Fibroblast of lung (primary cell): Measurements from ENCODE around the gene ALOX12. TPM values are rescaled to one million over a fixed set of nuclear protein-coding genes. Genes with fewer than 3 reads are reported as not detected.
A peak's percentile ranks its signal among the peaks of the same experiment; 100 is the strongest.

Experiments used
- DNase-seq, 2 donors: peaks; one replicate each; pipeline versions ENCODE4 v3.0.0 to v3.0.0-alpha.2; 2010; ENCODE audit warnings: low read depth in 2 of 2
- H2AFZ ChIP-seq: 2 replicates; pipeline ENCODE4 v1.5.1; 2012; ENCODE audit warnings: low read length, control low read depth, inconsistent platforms
- H3K27ac ChIP-seq: 2 replicates; pipeline ENCODE4 v1.5.1; 2011; ENCODE audit warnings: low read length, control low read depth; ENCODE audit not compliant: insufficient read depth
- H3K27me3 ChIP-seq: 2 replicates; pipeline ENCODE4 v1.5.1; 2011; ENCODE audit warnings: mild to moderate bottlenecking, low read length; ENCODE audit not compliant: control insufficient read depth, insufficient read depth
- H3K36me3 ChIP-seq: 2 replicates; pipeline ENCODE4 v1.5.1; 2011; ENCODE audit warnings: low read length; ENCODE audit not compliant: control insufficient read depth, insufficient read depth
- H3K4me1 ChIP-seq: 2 replicates; pipeline ENCODE4 v1.5.1; 2011; ENCODE audit warnings: low read length; ENCODE audit not compliant: control insufficient read depth, insufficient read depth; ENCODE audit errors: extremely low read depth
- H3K4me2 ChIP-seq: 2 replicates; pipeline ENCODE4 v1.5.1; 2011; ENCODE audit warnings: low read length, control low read depth; ENCODE audit not compliant: insufficient read depth; ENCODE audit errors: extremely low read depth
- H3K4me3 ChIP-seq, 4 experiments: fragments of 200-600 bp in 1 of 4; sonication (generic) in 1 of 4; replicated peaks in 1 of 4; 2 replicates each; pipeline ENCODE4 v1.5.1; 2011 to 2016; ENCODE audit warnings: low read length in 4 of 4, low read depth in 3 of 4, mild to moderate bottlenecking in 3 of 4, control low read depth in 2 of 4, inconsistent platforms in 1 of 4, mixed read lengths in 1 of 4; ENCODE audit not compliant: insufficient read depth in 1 of 4; ENCODE audit errors: control extremely low read depth in 1 of 4
- H3K79me2 ChIP-seq: 2 replicates; pipeline ENCODE4 v1.5.1; 2012; ENCODE audit warnings: mild to moderate bottlenecking, low read length, inconsistent platforms; ENCODE audit not compliant: control insufficient read depth, insufficient read depth
- H3K9ac ChIP-seq: 2 replicates; pipeline ENCODE4 v1.5.1; 2011; ENCODE audit warnings: mild to moderate bottlenecking, low read length, control low read depth; ENCODE audit not compliant: insufficient read depth
- H3K9me3 ChIP-seq: 2 replicates; pipeline ENCODE4 v1.5.1; 2012; ENCODE audit warnings: low read depth, low read length; ENCODE audit not compliant: control insufficient read depth, insufficient read depth
- H4K20me1 ChIP-seq: 2 replicates; pipeline ENCODE4 v1.5.1; 2011; ENCODE audit warnings: low read length; ENCODE audit not compliant: control insufficient read depth, insufficient read depth; ENCODE audit errors: extremely low read depth
- EZH2 ChIP-seq: IDR thresholded peaks from 2 replicates; pipeline ENCODE4 v1.5.1; 2012; ENCODE audit warnings: low read length, control low read depth, mild to moderate bottlenecking; ENCODE audit errors: missing control alignments
- polyA minus RNA-seq: library from RNA; depleted of rRNA, polyadenylated mRNA; stranded (reverse); fragments of >200 nt; gene quantifications from 2 replicates; pipeline ENCODE4 v1.2.3, GENCODE V29; 2011; ENCODE audit warnings: low replicate concordance
- polyA plus RNA-seq, 2 donors: library from polyadenylated mRNA; depleted of rRNA in 1 of 2; stranded (reverse) in 1 of 2; unstranded in 1 of 2; fragments of >200 nt; gene quantifications; 2 replicates each; pipeline ENCODE4 v1.2.1, GENCODE V29; 2011 to 2012; ENCODE audit warnings: missing spikeins in 1 of 2
- total RNA-seq: library from RNA; depleted of rRNA; stranded (reverse); fragments of >200 nt; gene quantifications from 2 replicates; pipeline ENCODE4 v1.2.1, GENCODE V29; 2014
- TF ChIP-seq, protein P1 (sequence below), 2 donors: IDR thresholded peaks in 1 of 2; conservative IDR thresholded peaks in 1 of 2; 1 replicate in 1 of 2; 2 replicates in 1 of 2; pipeline ENCODE4 v1.5.1; 2011 to 2012; ENCODE audit warnings: low read length in 2 of 2, control low read depth in 1 of 2, inconsistent platforms in 1 of 2, low read depth in 1 of 2, mild to moderate bottlenecking in 1 of 2

The ALOX12 gene, protein sequence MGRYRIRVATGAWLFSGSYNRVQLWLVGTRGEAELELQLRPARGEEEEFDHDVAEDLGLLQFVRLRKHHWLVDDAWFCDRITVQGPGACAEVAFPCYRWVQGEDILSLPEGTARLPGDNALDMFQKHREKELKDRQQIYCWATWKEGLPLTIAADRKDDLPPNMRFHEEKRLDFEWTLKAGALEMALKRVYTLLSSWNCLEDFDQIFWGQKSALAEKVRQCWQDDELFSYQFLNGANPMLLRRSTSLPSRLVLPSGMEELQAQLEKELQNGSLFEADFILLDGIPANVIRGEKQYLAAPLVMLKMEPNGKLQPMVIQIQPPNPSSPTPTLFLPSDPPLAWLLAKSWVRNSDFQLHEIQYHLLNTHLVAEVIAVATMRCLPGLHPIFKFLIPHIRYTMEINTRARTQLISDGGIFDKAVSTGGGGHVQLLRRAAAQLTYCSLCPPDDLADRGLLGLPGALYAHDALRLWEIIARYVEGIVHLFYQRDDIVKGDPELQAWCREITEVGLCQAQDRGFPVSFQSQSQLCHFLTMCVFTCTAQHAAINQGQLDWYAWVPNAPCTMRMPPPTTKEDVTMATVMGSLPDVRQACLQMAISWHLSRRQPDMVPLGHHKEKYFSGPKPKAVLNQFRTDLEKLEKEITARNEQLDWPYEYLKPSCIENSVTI
- 0.17 and 0.26 TPM in 2 replicates for total RNA-seq
- 0.02 and 0.06 TPM in 2 replicates for polyA plus RNA-seq
- polyA plus RNA-seq (2012), result 0.13 and 0.23 TPM in 2 replicates
- polyA minus RNA-seq, result not detected in 2 replicates

DNA sequence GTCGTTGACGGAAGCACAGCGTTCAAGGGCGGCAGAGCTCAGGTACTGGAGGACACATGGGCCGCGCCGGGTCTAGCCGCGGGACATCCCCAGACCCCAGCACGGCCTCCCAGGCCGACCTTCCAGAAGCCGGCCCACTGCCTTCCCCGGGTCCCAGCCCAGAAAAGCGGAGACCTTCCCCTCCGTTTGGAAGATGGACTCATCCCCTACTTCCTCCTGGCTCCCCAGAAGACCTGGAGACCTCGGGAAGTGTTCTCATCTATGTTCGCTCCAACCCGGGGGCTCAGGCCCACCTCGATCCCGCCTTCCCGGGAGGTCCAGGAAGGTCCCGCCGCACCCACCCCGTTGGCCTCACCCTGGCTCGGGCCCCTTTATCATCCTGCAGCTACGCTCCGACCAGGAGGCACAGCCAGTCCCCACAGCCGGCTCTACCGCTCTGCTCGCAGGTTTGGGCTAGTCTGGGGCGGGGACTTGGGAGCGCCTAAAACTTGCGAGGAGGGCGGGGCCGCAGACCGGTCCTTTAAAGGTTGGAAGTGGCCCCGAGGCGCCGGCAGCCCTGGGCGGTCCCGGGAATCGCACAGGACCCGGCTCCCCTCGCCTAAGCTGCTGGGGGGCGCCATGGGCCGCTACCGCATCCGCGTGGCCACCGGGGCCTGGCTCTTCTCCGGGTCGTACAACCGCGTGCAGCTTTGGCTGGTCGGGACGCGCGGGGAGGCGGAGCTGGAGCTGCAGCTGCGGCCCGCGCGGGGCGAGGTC, at the start of gene ALOX12:
ALOX12 (plus strand) TSS at position 550 of the 756 bp plus-strand sequence; CDS start at position 619, 69 bp downstream.
- H2AFZ ChIP-seq, result no peak within 1 kb of the TSS

DNA sequence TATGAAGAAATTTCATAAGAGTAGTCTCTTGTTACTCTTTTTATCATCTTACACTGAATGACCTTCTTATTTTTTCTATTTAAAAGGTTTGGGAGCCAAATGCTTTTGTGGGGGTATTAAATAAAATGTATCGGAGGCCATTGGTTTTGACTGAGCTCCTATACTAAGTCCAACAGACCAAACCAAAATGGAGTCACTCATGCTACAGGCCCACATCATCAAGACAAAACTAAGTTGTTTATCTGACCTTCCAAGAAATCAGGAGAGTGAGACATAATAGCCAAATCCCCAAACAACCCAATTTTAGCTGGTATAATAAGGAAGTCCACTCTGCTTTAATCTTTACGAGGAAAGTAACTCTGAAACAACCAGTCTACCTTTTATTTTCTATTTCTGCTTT, 48.1 kb upstream of the ALOX12 start:
- no peaks in the 10 kb centered on the region for H3K27me3 ChIP-seq
- no peak overlapping the region for H3K4me2 ChIP-seq
- TF ChIP-seq EZH2, result no peak
- TF ChIP-seq, protein P1, sequence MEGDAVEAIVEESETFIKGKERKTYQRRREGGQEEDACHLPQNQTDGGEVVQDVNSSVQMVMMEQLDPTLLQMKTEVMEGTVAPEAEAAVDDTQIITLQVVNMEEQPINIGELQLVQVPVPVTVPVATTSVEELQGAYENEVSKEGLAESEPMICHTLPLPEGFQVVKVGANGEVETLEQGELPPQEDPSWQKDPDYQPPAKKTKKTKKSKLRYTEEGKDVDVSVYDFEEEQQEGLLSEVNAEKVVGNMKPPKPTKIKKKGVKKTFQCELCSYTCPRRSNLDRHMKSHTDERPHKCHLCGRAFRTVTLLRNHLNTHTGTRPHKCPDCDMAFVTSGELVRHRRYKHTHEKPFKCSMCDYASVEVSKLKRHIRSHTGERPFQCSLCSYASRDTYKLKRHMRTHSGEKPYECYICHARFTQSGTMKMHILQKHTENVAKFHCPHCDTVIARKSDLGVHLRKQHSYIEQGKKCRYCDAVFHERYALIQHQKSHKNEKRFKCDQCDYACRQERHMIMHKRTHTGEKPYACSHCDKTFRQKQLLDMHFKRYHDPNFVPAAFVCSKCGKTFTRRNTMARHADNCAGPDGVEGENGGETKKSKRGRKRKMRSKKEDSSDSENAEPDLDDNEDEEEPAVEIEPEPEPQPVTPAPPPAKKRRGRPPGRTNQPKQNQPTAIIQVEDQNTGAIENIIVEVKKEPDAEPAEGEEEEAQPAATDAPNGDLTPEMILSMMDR (conservative IDR thresholded peaks at IDR 0.05 in 1 of 2, IDR thresholded peaks at IDR 0.05 in 1 of 2; ENCODE audit: low read depth in 1 of 2, low read length in 2 of 2), result no peak
- H2AFZ ChIP-seq, result no peak overlapping the region
- no peaks in the 10 kb centered on the region for H3K36me3 ChIP-seq
- no peak for DNase-seq
- H3K9me3 ChIP-seq, result no peaks in the 10 kb centered on the region
- H3K27ac ChIP-seq, result no peak overlapping the region
- no peaks in the 10 kb centered on the region for H4K20me1 ChIP-seq
- no peaks in the 10 kb centered on the region for H3K4me1 ChIP-seq
- no peaks in the 10 kb centered on the region for H3K79me2 ChIP-seq
- H3K9ac ChIP-seq, result no peak overlapping the region
- H3K4me3 ChIP-seq, result no peak overlapping the region

More for the DNA sequence above, at the start of gene ALOX12:
- H3K4me3 ChIP-seq, result peak within 1 kb of the TSS in 2 of 4 experiments; percentile 6 to 32
- H3K9ac ChIP-seq, result no peak within 1 kb of the TSS
- H3K36me3 ChIP-seq, result peaks cover 7% of the 10 kb centered on the region
- H4K20me1 ChIP-seq, result peaks cover 2% of the 10 kb centered on the region
- TF ChIP-seq, protein P1 (conservative IDR thresholded peaks at IDR 0.05 in 1 of 2, IDR thresholded peaks at IDR 0.05 in 1 of 2; ENCODE audit: low read depth in 1 of 2, low read length in 2 of 2), result no peak
- TF ChIP-seq EZH2, result no peak
- H3K4me2 ChIP-seq, result peak within 1 kb of the TSS; percentile 51
- H3K27ac ChIP-seq, result no peak within 1 kb of the TSS
- H3K4me1 ChIP-seq, result no peaks in the 10 kb centered on the region
- H3K9me3 ChIP-seq, result no peaks in the 10 kb centered on the region
- peak in 1 of 2 donors; percentile 2 for DNase-seq
- no peaks in the 10 kb centered on the region for H3K27me3 ChIP-seq
- no peaks in the 10 kb centered on the region for H3K79me2 ChIP-seq

DNA sequence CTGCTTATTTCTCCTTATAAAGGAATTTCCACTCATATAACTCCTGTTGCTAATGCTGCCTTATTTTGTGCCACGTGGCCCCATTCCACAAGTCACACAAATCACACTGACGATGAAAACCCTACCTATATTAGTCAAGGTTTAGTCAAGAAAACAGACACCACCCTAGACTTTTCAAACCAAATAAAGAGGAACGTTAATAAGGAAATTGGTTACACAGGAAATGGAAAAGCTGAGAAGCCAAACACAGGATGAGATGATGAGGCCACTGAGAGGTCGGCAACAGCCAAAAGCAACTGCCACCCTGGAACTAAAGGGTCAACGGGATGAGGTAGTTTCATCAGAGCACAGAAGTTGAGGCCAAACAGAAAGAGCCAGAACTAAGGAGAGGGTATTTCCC, 47.3 kb upstream of the ALOX12 start:
- Histone ChIP-seq H3K9ac (no peak overlapping the region), H3K27me3 (no peaks in the 10 kb centered on the region), H3K79me2 (no peaks in the 10 kb centered on the region), H3K4me3 (no peak overlapping the region), H3K36me3 (no peaks in the 10 kb centered on the region), H3K27ac (no peak overlapping the region), H4K20me1 (no peaks in the 10 kb centered on the region), H3K9me3 (no peaks in the 10 kb centered on the region), H2AFZ (no peak overlapping the region), H3K4me1 (no peaks in the 10 kb centered on the region), H3K4me2 (no peak overlapping the region)
- DNase-seq, result no peak
- TF ChIP-seq EZH2, result no peak
- TF ChIP-seq, protein P1 (conservative IDR thresholded peaks at IDR 0.05 in 1 of 2, IDR thresholded peaks at IDR 0.05 in 1 of 2; ENCODE audit: low read depth in 1 of 2, low read length in 2 of 2), result no peak
